CD4-positive, CD25-positive, alpha-beta regulatory T cell (primary cell): ENCODE data around the gene SHCBP1. TPM values are rescaled to one million over a fixed set of nuclear protein-coding genes. Genes with fewer than 3 reads are reported as not detected.
"Not testable (repeated sequence)": the region's sequence is repeated elsewhere in the genome, so short reads cannot be mapped to it uniquely, and the experiment has no call there.

Source experiments
- ATAC-seq, 2 donors: fragments of 150-1000 bp; cut with Tn5 transposase; one replicate each; pipeline ENCODE4 v1.10.0; 2021; ENCODE audit warnings: low read depth in 2 of 2, moderate number of reproducible peaks in 2 of 2, moderate library complexity in 1 of 2
- DNase-seq, 3 donors: peaks; one replicate each; pipeline versions ENCODE4 v3.0.0 to v3.0.0-alpha.2; 2012 to 2022; ENCODE audit warnings: mixed read lengths in 1 of 3
- H3K27ac ChIP-seq: one replicate; pipeline ENCODE4 v1.7.0; 2013; ENCODE audit warnings: mild to moderate bottlenecking, low read length; ENCODE audit not compliant: insufficient read depth, poor library complexity, severe bottlenecking
- H3K27me3 ChIP-seq: one replicate; pipeline ENCODE4 v1.7.0; 2013; ENCODE audit warnings: low read length; ENCODE audit not compliant: control insufficient read depth, insufficient read depth
- H3K36me3 ChIP-seq: one replicate; pipeline ENCODE4 v1.7.0; 2013; ENCODE audit warnings: mild to moderate bottlenecking, low read length, moderate library complexity; ENCODE audit not compliant: control insufficient read depth, insufficient read depth
- H3K4me1 ChIP-seq: 2 replicates; pipeline ENCODE4 v1.7.0; 2013; ENCODE audit warnings: mild to moderate bottlenecking, low read length; ENCODE audit not compliant: insufficient read depth, control insufficient read depth, poor library complexity, severe bottlenecking
- H3K4me3 ChIP-seq: one replicate; pipeline ENCODE4 v1.7.0; 2013; ENCODE audit warnings: low read depth, mild to moderate bottlenecking, low read length, moderate library complexity
- H3K9me3 ChIP-seq, 2 experiments: 1 replicate in 1 of 2; 2 replicates in 1 of 2; pipeline ENCODE4 v1.7.0; 2013; ENCODE audit warnings: low read length in 2 of 2, mild to moderate bottlenecking in 1 of 2, moderate library complexity in 1 of 2; ENCODE audit not compliant: control insufficient read depth in 2 of 2
- H3K27ac Mint-ChIP-seq, 3 donors: one replicate each; pipeline ENCODE4 v1.8.0; 2020 to 2022; ENCODE audit warnings: mild to moderate bottlenecking in 3 of 3, mixed read lengths in 3 of 3, moderate library complexity in 2 of 3
- H3K27me3 Mint-ChIP-seq: one replicate; pipeline ENCODE4 v1.8.0; 2022; ENCODE audit warnings: mild to moderate bottlenecking, mixed read lengths
- H3K36me3 Mint-ChIP-seq: one replicate; pipeline ENCODE4 v1.8.0; 2020; ENCODE audit warnings: mixed read lengths
- H3K4me1 Mint-ChIP-seq, 4 donors: one replicate each; pipeline ENCODE4 v1.8.0; 2020 to 2022; ENCODE audit warnings: mixed read lengths in 4 of 4, mild to moderate bottlenecking in 1 of 4
- H3K4me3 Mint-ChIP-seq, 4 donors: one replicate each; pipeline ENCODE4 v1.8.0; 2020 to 2022; ENCODE audit warnings: mild to moderate bottlenecking in 4 of 4, mixed read lengths in 4 of 4, moderate library complexity in 3 of 4
- H3K9me3 Mint-ChIP-seq, 7 donors: one replicate each; pipeline ENCODE4 v1.8.0; 2020 to 2022; ENCODE audit warnings: mixed read lengths in 7 of 7, mild to moderate bottlenecking in 3 of 7, moderate library complexity in 2 of 7
- polyA plus RNA-seq, 4 donors: library from polyadenylated mRNA; unstranded; fragments of 300-500 nt; fragmentation: Illumina TruSeq; gene quantifications; one replicate each; pipeline ENCODE4 v1.2.3, GENCODE V29; 2021
- total RNA-seq: library from RNA; stranded (reverse); gene quantifications from one replicate; pipeline ENCODE4 v1.2.3, GENCODE V29; 2022

Gene SHCBP1
- total and polyA plus RNA-seq, 5 donors from 2014 or later: 0.91 to 6.9 (median 1.2) TPM

- not testable (repeated sequence) for H3K27me3 Mint-ChIP-seq, H3K27ac ChIP-seq, H3K4me1 ChIP-seq, H3K9me3 ChIP-seq, H3K27me3 ChIP-seq, H3K4me1 Mint-ChIP-seq, ATAC-seq, H3K36me3 Mint-ChIP-seq, H3K36me3 ChIP-seq, H3K27ac Mint-ChIP-seq, H3K9me3 Mint-ChIP-seq
- H3K4me3 ChIP-seq: peak overlapping the region; percentile 26
- H3K4me3 Mint-ChIP-seq: peak overlapping the region in 1 of 4 donors; percentile 10
- DNase-seq: peak; percentile 27 to 47 (median 34)
Measured at GRCh38 chr16:46554435-46554834, 66.7 kb downstream of the SHCBP1 start.

GRCh38 chr16:46549477-46549876 lies 71.7 kb downstream of the SHCBP1 start:
- Histone ChIP-seq H3K4me1 (no peaks in the 10 kb centered on the region), H3K9me3 (no peaks in the 10 kb centered on the region), H3K27ac (no peak overlapping the region), H3K27me3 (no peaks in the 10 kb centered on the region), H3K4me3 (no peak overlapping the region), H3K36me3 (no peaks in the 10 kb centered on the region)
- H3K36me3 Mint-ChIP-seq: no peaks in the 10 kb centered on the region
- no peak overlapping the region for H3K4me3 Mint-ChIP-seq
- H3K9me3 Mint-ChIP-seq: peaks cover 0 to 3% (median 0%) of the 10 kb centered on the region in 7 donors
- peaks cover 10% of the 10 kb centered on the region for H3K27me3 Mint-ChIP-seq
- no peaks in the 10 kb centered on the region for H3K4me1 Mint-ChIP-seq
- DNase-seq: no peak
- H3K27ac Mint-ChIP-seq: no peak overlapping the region
- ATAC-seq: no peak

Other genes starting within 250 kb of the SHCBP1 start
- gene VPS35, start 67.8 kb upstream of the SHCBP1 start, total RNA-seq: 34.1 TPM
- 10 to 100 TPM; 74.3 to 90.3 (median 86.2) TPM for gene VPS35, start 67.8 kb upstream of the SHCBP1 start, polyA plus RNA-seq
- gene ORC6, start 68.3 kb upstream of the SHCBP1 start, total RNA-seq: 8.7 TPM
- 1 to 10 TPM in 3 of 4 donors, under 1 TPM in 1; 0.83 to 1.9 (median 1.6) TPM for gene ORC6, start 68.3 kb upstream of the SHCBP1 start, polyA plus RNA-seq
- not detected for gene MYLK3, start 127.0 kb upstream of the SHCBP1 start, total RNA-seq
- gene MYLK3, start 127.0 kb upstream of the SHCBP1 start, polyA plus RNA-seq: not detected
- 24.6 TPM for gene C16orf87, start 209.8 kb upstream of the SHCBP1 start, total RNA-seq
- gene C16orf87, start 209.8 kb upstream of the SHCBP1 start, polyA plus RNA-seq: 10 to 100 TPM; 13.1 to 22.6 (median 15.8) TPM